Muscle of back (tissue), 11 donors: ENCODE data around the gene TBC1D1. TPM values are rescaled to one million over a fixed set of nuclear protein-coding genes. Genes with fewer than 3 reads are reported as not detected.

Experiments used
- DNase-seq, 3 donors: peaks; one replicate each; pipeline versions ENCODE4 v3.0.0 to v3.0.0-alpha.2; 2013
- polyA plus RNA-seq, 10 donors: library from polyadenylated mRNA; unstranded; fragments of 120-200 nt; gene quantifications; one replicate each; pipeline ENCODE4 v1.2.1, GENCODE V29; 2013; ENCODE audit not compliant: insufficient read length in 10 of 10

Gene TBC1D1
- polyA plus RNA-seq, 10 donors: 38.8 to 69.9 (median 50.1) TPM

- DNase-seq: peak in 1 of 3 donors; percentile 62
Measured at GRCh38 chr4:38145741-38146140, 254.9 kb downstream of the TBC1D1 start.

DNA sequence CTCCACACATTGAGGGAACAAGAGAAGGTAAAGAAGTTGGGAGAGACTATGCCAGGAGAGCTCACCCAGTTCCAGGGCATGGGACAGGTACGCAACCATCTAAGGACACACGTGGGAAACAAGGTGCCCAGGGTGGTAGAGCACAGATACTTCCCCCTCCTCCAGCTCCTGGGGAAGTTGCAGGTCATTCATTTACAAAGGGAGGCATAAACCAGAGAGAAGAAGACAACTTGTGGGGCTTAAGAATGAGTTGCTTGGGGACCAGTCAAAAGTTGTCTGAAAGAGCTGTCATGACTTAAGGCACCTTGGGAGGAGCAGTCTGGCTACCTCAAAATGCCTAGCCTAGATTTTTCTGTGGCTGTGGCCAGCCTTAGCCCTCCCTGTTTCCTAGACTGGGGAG is 255.5 kb downstream of the TBC1D1 start:
- DNase-seq: no peak

DNA sequence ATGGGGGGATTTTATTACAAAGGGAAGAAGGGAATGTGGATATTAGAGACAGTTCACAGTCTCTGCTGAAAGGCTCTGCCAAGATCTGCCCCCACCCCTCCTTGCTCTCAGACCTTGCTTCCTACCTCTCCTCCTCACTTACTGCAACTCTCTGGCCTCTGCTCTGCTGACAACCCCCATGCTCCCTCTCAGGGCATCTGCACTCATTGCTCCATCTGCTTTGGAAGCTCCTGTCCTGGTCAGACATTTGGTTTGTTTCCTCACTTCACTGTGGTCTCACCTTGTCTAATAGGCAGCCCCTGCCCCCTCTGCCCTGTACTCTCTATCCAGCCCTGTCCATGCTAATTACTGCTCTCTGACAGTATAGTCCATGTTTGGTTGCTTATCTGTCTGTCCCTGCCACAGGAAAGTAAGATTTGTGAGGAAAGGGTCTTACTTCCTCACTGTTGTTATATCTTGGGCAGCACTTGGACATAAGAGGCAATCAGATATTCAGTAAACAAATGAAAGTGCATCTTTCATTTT is 258.6 kb downstream of the TBC1D1 start:
- no peak for DNase-seq

GRCh38 chr4:38149997-38150671 is 259.2 kb downstream of the TBC1D1 start:
- DNase-seq: peak in 2 of 3 donors; percentile 69 to 70

GRCh38 chr4:38150766-38151165 is 259.9 kb downstream of the TBC1D1 start:
- no peak for DNase-seq

DNA sequence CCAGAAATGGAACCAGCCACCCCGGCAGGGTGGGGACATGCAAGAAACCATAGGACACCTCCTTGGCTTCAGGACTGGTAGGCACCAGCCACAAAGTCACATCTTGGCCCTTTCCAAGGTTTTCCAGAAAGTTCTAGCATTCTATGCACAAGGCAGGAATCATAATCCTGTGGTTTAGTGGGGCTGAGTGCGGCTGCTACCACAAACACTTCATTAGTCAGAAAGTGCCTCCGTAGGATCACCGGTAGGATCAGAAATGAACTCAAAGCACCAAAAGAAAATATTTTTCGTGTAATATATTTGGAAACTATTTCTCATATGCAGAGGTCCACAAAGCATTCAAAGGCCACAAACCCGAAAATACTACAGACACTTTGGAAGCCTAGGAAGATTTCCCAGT is 261.0 kb downstream of the TBC1D1 start:
- no peak for DNase-seq

GRCh38 chr4:38152305-38152704 is 261.4 kb downstream of the TBC1D1 start:
- DNase-seq: no peak

GRCh38 chr4:38152721-38153386 is 262.0 kb downstream of the TBC1D1 start:
- DNase-seq: no peak

DNA sequence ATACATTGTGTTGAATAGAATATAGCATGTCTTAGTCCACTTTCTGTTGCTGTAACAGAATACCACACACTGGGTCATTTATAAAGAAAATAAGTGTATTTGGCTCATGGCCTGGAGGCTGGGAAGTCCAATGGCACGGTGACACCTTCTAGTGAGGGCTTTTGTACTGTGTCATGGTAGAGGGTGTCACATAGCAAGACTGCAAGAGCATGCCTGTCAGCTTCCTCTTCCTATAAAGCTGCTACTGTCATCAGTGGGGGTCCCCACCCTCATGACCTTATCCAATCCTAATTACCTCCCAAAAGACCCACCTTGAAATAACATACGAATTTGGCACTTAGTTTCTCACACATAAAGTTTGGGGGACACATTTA is 262.5 kb downstream of the TBC1D1 start:
- no peak for DNase-seq

DNA sequence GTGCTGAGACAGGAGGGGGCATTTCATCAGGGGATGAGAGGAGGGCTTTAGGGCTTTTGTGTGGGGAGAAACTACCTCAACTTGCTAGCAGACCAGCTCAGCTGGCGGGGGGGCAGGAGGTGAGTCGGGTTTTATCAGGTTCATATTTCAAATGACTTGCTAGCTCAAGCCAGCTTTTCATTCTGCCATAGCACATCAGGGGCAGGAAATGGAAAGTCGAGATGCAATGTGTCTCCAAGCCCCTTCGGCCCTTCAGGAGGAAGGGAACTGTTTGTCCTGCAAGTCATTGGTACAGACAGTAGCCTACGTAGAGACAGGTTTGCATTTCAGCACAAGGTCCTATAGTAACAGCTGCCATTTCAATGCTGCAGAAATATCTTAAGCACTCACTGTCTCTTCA is 263.4 kb downstream of the TBC1D1 start:
- DNase-seq: peak in 1 of 3 donors; percentile 55

DNA sequence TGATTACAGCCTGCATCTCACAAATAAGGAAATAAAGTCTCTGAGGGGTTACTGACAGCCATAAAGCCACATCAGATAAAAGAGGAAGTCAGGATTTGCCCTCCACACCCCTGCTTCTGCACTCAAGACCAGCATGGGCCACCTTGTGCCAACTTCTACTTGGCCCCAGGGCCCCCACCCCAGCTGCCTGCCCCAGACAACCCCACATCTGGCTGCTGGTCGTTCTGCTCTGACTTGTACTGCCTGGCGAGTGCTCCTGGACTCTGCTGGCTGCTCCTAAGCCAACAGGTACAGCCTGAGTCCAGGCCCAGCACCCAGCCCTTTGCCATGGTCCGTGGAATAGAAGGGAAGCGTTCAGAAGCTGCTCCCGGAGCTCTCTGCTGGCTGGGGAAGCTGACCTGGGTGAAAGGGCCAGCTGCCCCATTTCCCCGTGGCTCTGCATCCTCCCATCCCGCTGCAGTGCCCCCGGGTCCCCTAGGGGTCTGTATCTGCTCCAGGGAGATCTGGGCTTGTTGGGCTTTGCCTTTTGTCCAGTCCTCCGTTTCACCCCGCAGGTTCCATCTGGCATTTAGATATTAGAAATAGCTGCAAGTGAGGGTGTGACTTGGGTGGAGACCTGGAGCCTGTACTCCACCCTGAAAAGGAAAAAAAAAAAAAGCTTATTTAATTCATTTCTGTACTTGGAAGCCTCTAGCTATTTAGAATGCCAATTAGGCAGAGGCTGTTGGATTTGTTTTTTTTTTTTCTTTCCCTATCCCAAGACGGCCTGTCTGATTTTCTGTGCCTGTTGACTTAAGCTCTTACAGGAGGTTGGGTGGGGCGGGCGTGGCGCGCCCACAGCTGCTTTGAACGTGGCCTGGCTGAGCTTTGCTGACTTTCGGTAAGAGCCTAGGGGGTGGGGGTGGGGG is 264.1 kb downstream of the TBC1D1 start:
- DNase-seq: peak in 1 of 3 donors; percentile 64

- no peak for DNase-seq
Measured at GRCh38 chr4:38155589-38156294, 264.9 kb downstream of the TBC1D1 start.

DNA sequence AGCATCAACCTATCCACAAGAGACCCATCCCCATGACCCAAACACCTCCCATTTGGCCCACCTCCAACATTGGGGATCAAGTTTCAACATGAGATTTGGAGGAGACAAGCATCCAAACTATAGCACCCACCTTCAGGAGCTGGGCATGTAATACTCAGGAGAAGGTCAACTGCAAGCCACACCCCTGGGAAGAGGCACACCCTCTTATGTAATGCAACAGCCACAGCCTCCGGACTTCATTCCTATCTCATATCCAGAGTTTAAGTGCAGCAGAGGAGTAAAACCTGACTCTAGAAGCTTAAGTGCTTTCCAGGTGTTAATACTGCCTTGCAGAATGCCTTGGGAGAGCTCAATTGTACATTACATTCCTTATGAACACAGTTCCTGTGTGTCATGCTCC is 266.7 kb downstream of the TBC1D1 start:
- no peak for DNase-seq

- peak in 2 of 3 donors; percentile 79 to 94 for DNase-seq
Measured at GRCh38 chr4:38160487-38161207, 269.8 kb downstream of the TBC1D1 start.

GRCh38 chr4:38161208-38162113 is 270.6 kb downstream of the TBC1D1 start:
- no peak for DNase-seq

GRCh38 chr4:38162240-38162784 is 271.4 kb downstream of the TBC1D1 start:
- no peak for DNase-seq

DNA sequence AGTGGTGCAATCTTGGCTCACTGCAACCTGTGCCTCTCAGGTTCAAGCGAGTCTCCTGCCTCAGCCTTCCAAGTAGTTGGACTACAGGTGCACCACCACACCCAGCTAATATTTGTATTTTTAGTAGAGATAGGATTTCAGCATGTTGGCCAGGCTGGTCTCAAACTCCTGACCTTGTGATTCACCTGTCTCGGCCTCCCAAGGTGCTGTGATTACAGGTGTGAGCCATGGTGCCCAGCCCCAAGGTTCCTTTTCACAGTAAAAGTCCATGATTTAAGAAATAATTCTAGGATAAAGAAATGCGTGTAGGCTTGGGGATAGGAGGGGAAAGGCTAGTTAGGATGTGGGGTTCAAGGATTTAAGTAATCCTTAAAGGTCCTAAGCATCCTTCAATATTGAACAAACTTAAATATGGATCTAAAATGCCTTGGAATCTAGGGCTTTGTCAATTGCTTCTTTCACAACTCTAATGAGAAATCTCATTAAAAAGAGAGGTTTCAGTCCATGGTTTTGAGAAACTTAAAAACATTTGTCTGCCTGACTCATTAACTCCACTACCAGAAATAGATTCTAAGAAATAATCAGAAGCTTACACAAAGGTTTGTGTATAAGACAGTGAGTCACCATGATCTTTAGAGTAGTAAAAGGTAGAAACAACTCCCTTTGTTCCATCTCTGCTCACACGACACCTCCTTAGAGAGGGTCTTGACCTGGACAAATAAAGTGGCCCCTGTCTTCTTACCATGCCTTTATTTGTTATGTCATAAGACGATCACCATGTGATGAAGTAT is 272.5 kb downstream of the TBC1D1 start:
- no peak for DNase-seq

DNA sequence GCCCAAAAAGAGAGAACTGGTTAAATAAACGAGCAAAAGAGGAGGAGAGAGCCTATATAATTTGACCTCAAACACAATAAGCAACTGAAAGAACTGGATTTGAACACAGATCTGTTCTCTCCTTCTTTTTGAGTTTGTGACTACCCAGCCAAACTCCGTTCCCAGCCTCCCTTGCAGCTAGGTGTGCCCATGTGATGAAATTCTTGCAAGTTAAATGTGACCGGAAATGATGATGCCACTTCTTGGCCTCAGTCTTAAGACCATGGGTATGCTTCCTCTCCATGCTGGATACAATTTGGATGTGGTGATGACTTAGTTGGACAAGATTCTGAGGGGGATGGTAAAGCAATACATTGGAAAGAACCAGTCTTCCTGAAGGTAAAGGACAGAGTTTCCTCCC is 273.5 kb downstream of the TBC1D1 start:
- DNase-seq: no peak

DNA sequence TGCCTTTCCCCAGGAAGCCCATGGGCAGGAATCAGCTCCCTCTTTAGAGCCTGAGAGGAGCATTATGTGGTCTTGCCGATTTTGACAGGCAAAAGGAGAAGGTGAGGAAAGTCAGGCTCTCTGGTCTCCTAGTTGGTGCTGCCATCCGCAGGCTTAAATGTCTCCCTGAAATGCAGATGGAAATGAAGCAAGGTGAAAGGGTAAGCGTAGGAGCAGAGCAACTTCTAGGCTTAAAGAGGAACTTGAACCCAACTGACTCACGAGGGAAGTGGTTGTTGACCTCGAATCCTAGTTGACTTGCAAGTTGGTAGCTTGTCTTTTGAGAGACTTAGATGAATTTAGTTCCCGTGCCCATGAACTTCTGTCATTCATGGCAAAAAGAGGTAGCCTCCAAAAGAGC is 275.2 kb downstream of the TBC1D1 start:
- DNase-seq: no peak
